Uterus (tissue), 2 donors: Measurements from ENCODE around the gene TTC31.

ENCODE experiments used
- CTCF ChIP-seq, 4 experiments: fragments of 200-600 bp in 2 of 4; fragments of 450-650 bp in 2 of 4; sonication (generic) in 2 of 4; IDR thresholded peaks; one replicate each; pipeline ENCODE4 v1.5.1; 2016 to 2019; ENCODE audit warnings: antibody characterized with exemption in 4 of 4, mild to moderate bottlenecking in 2 of 4, moderate library complexity in 1 of 4
- POLR2A ChIP-seq, 2 donors: fragments of 450-650 bp; IDR thresholded peaks; one replicate each; pipeline ENCODE4 v1.6.1; 2016; ENCODE audit warnings: antibody characterized with exemption in 2 of 2, mild to moderate bottlenecking in 1 of 2, moderate library complexity in 1 of 2

GRCh38 chr2:74439803-74440377 lies 43.0 kb upstream of the TTC31 start:
- TF ChIP-seq CTCF (IDR thresholded peaks at IDR 0.05) (no peak), POLR2A (IDR thresholded peaks at IDR 0.05) (no peak)
